Hematopoietic multipotent progenitor cell treated with erythropoietin and hydrocortisone succinate and interleukin-3 and kit ligand, for 8 days (in vitro differentiated cells): ENCODE results near the gene THBS2.
A peak's percentile ranks its signal among the peaks of the same experiment; 100 is the strongest.
"Not testable (repeated sequence)": the region's sequence is repeated elsewhere in the genome, so short reads cannot be mapped to it uniquely, and the experiment has no call there.

Experiments used
- DNase-seq: peaks from one replicate; pipeline ENCODE4 v3.0.0-alpha.2; 2015

Gene THBS2

DNA sequence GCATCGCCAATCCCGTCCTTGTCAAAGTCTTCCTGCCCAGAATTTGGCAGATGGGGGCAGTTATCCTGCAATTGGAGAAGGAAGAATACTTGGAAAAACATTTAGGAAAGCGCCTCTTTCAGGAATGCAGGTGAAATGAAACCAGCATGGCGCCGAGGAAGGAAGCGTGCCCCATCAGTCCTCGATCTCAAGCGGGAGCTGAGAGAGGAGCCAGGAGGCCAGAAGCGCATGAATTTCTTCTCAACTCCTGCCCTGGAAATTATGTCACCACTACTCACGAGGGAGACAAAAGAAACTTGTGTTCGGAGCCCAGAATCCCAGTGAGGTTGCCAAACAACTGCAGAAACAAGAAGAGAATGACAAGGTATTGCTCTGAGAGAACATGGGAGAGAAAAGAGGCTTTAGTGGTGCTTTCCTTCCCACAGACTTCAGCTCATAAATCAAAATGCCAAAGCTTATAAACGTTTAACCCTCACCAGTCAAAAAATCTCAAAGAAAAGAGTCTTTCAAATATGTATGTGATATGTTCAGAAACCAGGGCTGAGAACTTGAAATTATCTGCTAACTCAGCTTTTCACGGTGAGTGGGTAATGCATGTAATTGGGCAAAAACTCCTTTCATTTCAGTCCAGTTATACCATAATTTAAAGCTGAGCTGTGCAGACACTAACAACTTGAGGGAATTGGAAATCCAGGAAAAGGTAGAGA, 23.9 kb downstream of the THBS2 start:
- no peak for DNase-seq

DNA sequence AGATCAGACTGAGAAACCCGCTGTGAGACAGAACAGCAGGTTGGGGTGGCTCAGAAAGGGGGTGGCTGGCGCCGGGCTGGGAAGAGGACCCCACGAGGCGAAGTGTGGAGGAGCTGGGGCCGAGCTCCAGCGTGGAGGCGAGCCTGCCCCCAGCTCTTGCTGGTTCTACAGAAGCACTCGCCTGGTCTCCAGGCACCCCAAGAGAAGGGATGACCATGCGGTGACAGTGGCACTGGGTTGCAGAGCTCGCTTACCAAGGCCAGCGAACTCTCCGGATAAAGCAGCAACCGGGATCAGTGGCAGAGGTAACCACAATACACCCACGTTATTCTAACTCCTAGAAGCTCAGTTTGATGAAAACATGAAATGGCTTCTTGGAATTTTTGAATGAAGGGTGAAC, 26.5 kb downstream of the THBS2 start:
- DNase-seq, result no peak

DNA sequence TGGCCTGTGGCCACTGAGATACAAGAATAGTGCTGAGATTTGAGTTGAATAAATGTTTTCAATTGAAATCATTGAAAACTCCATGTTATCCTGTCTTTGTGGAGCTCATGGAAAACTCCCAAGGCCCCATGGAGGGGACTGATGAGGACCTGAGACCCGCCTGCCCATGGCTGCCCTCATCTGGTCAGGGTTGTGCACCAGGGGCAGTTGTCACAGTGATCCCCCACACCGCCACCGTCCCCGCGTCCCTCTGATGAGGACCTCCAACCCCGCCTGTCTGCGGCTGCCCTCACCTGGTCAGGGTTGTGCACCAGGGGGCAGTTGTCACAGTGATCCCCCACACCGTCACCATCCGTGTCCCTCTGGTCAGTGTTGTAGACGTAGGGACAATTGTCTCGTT, 27.8 kb downstream of the THBS2 start:
- no peak for DNase-seq

DNA sequence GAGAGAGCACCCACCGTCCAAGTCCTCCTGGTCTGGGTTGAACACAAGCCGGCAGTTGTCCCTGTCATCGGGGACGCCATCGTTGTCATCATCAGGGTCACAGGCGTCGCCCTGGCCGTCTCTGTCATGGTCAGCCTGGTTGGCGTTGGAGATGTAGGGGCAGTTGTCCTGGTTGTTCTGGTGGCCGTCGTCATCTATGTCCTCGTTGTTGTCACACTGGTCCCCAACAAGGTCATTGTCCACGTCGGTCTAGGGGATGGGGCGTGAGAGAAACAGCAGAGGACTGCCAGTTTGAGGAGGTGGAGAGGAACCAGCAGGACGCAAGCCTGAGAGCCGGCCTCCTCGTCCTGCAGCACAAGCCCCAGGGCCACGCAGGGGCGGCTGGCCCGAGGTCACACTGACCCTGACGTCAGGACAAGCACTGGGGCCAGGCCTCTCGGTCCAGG, 28.5 kb downstream of the THBS2 start:
- DNase-seq, result no peak

DNA sequence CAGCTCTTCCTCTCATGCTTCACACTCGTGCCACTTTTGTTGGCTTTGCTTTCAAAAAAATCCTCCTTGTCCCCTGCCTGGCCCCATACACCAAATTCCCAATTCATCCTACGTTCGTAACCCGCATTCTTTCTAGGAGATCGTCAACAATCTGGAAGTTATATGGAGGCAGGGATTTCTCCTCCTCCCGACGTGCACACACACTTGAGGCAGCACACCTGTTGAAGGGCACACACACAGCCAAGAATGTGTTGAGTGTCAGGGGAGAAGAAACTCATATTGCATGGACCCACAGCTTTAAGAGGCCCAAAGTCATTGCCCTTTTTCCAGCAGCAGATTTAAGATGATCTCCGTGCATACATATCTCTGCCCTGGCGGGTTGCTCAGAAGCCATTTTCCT, 28.9 kb downstream of the THBS2 start:
- DNase-seq, result no peak

DNA sequence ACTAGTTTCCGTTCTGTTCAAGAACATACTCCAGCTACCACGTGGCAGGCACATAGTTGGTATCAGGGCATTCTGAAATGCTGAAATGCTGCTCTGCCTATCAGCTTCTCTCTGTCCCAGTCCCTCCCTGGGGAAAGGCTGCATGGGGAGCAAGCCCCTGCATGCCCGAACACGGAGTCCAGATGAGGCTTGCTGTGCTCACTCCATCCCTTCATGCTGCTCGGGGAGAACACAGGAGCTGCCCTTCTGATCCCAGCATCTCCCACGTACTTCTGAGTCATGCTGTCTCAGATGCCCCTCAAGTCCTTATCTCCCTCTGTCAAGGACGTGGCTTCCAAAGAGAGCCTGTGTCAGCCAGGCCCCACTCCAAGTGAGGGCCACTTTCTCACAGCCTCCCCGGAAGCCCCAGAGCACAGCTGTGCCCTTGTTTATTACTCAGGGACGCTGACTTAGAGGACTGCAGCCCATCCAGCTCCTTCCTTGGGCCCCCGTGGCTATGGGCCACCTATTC, 29.4 kb downstream of the THBS2 start:
- DNase-seq, result no peak

DNA sequence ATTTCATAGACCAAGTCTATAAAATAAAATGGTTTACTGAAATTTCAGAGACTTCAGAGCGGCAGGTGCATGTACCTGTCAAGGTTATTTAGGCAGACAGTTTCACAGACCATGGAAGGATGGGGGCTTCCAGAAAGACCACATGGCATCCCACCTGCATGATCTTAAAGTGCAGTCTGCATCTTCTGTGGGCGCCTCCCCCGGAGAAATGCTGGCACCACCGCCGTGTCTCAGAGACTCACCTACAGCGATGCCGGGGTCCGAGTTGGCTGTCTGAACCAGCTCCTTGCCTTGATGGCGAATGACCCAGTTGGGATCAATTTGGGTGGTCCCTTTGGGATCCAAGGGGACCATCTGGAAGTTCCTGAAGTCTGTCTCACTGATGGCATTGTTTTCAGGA, 30.6 kb downstream of the THBS2 start:
- no peak for DNase-seq

DNA sequence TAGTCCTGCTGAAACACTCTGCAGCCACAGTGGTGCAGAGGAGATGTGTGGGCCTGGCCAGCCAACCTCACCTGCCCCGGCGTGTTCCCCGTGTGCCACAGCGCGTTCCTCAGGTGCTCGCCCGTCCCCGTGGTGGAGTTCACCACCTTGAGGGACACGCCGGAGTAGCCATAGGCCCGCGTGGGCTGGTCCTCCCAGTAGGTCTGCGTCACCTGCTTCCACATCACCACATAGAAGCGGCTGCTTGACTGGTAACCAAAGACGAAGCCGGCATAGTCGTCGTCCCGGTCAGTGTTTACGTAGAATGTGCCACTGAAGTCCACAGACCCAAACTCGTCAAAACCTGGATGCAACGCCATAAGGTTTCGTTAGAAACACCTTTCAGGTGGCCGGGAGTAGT, 31.5 kb downstream of the THBS2 start:
- no peak for DNase-seq

DNA sequence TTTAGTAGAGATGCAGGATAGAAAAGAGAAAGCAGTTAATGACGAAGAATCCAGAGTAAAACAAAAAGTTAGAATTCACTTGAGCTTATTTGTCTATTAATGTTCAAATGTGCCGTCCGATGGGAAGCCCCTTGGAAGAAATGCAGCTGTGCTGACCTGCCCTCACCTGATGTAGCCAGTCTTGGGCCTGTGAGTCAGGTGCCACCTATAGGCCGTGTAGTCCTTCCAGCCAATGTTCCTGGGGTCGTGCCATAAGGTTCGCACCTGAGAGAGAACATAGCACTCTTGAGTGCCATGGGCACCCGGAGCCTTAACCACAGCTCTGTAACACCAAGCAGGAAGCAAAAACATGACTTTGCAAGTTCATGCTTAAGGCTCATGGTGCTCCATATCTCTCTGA, 32.4 kb downstream of the THBS2 start:
- DNase-seq, result no peak

DNA sequence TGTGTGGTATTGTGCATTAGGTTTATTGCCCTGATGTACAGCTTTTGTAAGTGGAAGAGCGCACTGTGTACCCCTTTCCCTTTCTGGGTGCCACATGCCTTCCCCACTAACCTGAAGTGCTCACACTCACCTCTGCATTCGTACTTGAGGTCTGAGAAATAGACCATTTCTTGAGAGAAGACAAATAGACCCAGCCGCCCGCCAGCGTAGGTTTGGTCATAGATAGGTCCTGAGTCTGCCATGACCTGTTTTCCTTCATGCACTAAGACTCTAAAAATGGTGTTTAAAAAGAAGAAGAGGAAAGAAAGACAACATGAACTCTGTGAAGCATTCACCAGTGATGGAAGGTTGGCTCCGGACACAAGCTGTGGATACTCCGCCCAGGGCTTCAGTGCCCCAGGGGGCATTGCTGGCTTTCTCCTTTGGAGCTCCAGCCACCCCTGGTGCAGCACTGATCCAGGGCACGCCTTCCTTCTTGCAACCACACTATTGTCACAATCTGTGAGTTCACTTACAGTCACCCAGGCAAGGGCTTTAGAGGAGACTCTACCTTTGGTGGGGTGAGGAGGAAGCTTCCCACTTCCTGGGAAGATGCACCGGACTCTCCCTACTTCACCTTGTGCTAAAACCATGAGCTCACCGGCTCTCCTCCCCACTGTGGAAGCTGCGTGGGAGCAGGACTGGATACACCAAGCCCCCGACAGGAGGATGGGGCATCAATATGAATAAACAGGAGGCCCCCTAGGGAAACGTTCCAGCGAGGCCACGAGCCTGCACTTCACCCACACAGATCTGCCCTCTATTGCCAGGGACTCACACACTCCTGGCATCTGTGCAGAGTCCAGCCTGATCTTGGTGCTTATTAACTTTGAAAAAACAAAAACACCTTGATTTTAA, 33.3 kb downstream of the THBS2 start:
- DNase-seq, result no peak

DNA sequence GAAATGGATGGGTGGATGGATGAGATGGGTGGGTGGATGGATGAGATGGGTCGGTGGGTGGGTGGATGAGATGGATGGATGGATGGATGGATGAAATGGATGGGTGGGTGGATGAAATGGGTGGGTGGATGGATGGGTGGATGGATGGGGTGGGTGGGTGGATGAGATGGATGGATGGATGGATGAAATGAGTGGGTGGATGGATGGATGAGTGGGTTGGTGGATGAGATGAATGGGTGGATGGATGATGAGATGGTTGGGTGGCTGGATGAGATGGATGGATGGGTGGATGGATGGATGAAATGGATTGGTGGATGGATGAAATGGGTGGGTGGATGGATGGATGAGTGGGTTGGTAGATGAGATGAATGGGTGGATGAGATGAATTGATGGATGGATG, 35.7 kb downstream of the THBS2 start:
- DNase-seq, result no peak

DNA sequence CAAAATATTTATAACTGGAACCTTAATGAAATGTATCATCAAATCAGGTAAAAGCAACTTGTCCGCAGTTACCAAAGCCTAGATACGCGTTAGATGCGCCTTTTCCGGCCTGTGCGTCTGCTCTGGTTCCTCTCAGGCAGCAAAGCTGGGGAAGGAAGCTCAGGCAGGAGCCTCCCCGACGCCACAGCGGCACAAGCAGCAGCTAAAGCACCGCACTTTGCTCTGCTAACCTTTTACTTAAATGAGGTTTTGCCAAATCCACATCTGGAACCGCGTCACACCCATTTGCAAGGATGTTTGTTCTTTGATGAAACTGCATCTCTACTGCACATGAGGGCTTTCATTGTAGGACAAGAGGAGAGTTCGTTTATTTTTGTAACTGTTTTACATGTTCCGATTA, 36.8 kb downstream of the THBS2 start:
- no peak for DNase-seq

DNA sequence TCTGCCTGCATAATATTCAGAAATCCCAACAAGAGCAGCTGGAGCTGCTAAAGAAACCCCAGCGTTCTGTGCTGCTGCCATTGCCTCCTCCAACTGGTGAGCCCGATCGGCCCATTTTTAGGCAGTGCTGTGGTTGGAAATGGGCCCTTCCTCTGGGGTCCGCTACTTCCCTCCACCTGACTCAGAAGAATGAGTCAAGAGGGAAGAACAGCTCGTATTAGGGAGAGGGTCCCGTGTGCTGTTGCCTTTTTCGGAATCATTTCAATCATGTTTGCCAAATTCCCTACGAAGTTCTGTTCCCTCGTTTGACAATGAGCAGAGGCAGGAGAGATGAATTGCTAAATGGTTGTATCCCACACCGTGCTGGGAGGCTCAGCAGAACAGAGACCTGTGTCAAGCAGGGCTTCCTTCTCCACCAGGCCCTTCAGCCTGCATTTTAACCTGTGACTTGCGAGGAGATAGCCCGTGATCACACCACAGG, 38.4 kb downstream of the THBS2 start:
- DNase-seq, result no peak

DNA sequence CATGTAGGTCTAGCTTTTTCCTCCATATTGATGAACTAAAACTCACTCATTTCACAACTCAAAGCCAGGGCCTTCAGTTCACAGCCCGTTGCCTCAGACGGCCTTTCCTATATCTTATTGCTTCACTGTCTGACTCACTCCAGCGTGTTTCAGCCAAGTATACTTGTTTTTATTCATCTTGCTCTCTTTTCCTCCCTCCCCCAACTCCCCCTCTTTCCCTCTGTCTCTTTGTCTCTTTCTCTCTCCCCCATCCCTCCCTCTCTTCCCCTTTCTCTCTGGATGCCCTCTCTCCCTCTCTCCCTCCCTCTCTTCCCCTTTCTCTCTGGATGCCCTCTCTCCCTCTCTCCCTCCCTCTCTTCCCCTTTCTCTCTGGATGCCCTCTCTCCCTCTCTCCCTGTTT, 38.9 kb downstream of the THBS2 start:
- not testable (repeated sequence) for DNase-seq

DNA sequence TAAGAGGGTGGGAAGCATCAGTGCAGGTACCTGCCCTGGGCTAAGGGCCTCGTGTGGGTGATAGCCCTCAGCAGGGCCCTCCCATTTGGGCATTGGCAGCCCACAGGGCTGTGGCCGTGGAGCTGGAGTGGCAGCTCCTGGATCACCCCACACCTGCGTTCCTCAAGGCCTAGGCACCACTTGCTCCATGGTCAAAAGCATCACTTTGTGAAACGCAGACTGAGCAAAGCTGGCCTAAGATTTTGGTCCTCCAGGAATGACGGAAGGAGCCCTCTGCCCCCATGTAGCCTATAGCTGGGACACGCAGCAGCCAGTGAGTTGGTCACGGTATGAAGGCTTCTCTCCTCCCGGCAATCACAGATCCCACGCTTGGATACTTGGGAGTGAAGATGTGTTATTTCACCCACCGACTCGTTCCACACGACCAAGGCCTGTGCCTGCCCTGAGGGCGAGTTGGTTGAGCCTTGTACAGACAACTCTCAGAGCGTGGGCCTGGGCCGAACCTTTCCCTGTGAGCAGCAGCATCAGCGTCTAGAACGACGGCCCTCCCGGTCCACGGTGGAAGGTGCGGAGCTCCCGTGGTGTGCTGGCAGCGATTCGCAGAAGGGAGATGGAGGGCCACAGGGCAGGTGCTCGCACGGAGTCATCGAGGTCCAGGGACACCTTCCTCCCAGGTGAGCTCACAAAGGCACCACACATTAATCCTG, 39.7 kb downstream of the THBS2 start:
- no peak for DNase-seq

DNA sequence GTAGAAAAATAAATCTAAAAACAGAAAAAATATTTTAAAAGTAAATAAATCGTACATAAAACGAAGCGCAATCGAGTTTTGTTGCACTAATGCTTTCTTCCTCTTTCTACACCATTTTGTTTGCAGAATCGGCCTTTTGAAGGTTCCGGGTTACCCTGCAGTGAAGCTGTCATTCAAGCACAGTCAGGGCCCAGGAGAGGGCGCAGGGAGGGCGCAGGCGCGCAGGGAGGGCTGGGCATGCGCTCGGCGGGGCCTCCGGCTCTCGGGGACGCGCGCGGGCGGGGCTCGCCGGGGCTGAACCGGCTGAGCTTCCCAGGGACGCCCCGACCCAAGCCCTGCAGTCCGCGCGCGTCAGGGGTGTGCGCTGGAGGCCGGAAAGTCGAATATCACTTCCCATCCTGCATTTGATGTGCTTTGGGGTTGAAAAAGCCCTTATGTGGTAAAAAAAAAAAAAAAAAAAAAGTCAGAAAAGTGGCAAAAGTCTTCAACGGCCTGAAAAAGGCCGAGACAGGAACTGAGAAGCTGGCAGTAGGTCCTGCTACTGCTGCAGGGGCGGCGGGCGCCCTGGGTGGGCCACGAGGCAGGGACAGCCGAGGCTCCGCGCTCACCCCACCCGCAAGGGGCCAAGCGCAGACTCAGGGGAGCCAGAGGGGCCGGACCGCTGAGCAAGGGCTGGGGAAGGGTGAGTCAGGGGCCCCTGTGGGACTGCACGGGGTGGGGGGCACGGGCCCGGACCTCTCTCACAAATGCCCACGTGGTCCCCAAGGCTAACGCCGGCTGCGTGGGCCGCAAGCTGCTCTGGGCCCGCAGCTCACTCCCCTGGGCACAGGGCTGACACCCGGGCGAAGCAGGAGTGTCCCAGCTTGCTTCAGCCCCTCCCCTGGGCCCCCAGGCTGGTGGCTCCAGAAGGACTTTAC, 40.5 kb downstream of the THBS2 start:
- peak; percentile 92 for DNase-seq

DNA sequence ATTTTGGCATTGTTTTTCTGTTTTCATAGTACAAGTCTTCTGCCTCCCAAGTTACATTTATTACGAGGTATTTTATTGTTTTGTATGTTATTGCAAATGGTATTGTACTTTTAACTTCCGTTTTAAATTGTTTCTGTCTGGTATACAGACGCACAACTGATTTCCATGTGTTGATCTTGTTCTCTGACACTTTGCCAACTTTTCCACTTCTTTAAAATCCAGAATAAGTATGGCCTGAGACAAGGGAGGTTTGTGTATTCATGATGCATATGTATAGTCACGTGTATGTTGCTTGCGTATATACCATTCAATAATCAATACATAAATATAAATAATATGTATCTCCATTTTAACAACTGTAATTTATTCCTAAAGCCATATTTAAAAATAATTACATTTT, 41.2 kb downstream of the THBS2 start:
- DNase-seq, result peak; percentile 38

DNA sequence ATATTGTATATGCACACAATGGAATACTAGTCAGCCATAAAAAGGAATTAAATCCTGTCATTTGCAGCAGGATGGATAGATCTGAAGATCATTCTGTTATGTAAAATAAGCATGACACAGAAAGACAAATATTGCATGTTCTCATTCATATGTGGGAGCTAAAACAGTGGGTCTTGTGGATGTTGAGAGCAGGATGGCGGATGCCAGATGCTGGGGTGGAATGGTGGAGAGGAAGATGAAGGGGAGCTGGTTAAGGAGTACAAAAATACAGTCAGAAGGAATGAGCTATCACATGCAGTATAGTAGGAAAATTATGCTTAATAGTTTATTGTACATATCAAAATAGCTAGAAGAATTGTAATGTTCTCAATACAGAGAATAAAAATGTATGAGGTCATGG, 41.8 kb downstream of the THBS2 start:
- DNase-seq, result no peak

DNA sequence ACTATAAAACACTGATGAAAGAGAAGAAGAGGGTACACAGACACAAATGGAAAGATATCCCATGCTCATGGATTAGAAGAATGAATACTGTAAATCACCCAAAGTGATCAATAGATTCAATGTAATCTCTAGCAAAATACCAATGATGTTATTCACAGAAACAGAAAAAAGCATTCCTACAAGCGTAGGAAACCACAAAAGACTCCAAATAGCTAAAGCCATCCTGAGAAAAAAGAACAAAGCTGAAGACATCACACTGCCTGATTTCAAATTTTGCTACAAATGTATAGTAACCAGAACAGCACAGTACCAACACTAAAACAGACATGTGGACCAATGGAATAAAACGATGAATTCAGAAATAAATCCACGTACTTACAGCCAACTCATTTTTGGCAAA, 43.0 kb downstream of the THBS2 start:
- DNase-seq, result no peak

DNA sequence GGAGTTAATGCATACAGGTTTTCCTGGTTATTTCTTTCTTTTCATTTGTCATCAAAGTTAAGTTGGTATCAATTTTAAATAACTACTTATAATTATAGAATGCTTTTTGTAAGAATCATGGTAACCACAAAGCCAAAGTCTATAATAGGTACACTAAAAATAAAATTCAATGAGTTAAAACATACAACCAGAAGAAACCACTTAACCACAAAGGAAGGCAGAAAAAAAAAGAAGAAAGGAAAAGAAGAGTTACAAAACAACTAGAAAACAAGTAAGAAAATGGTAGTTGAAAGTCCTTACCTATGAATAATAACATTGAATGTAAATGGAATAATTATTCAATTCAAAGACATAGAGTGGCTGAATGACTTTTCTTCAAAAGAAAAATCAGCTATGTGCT, 45.6 kb downstream of the THBS2 start:
- no peak for DNase-seq

DNA sequence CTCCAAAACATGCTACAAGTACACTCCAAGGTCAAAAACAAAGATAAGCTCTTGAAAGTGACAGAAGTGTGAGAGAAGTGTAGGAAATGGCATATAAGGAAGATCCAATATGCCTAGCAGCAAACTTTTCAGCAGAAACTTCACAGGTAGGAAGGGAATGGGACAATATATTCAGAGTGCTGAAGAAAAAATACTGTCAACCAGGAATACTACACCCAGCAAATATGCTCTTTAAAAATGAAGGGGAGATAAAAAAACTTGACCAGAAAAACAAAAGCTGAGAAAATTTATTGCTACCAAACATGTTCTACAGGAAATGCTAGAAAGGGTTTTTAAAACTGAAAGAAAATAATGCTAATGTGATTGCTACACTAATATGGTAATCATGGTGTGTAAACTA, 46.2 kb downstream of the THBS2 start:
- DNase-seq, result no peak
